NCI-H1048 (cell line): ENCODE measurements around the gene CHD3.

Experiments used
- DNase-seq: peaks from one replicate; lab custom pipeline; 2025; lab: John Stamatoyannopoulos, UW

CHD3 gene

DNA sequence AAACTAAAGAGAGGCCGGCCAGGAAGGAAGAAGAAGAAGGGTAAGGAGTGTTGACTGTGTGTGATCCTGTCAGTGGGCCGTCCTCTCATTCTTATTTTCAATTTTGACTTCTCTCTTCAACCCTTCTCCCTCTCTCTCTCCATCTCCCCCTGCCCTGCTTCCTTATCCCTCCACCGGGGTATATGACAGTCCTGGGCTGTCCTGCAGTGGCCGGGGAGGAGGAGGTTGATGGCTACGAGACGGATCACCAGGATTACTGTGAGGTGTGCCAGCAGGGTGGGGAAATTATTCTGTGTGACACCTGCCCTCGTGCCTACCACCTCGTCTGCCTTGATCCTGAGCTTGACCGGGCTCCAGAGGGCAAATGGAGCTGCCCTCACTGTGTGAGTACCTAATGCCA lies 5.6 kb downstream of the CHD3 start:
- no peak for DNase-seq

DNA sequence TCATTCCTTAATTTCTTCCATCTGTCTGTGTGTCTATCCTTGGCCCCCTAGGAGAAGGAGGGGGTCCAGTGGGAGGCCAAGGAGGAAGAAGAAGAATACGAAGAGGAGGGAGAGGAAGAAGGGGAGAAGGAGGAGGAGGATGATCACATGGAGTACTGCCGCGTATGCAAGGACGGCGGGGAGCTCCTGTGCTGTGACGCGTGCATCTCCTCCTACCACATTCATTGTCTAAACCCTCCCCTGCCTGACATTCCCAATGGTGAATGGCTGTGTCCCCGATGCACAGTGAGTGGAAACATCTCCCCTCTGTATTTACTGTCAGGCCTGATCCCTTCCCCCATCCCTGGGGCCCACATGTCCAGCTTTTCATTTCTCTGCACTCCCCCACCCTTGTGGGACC lies 6.3 kb downstream of the CHD3 start:
- DNase-seq: no peak

DNA sequence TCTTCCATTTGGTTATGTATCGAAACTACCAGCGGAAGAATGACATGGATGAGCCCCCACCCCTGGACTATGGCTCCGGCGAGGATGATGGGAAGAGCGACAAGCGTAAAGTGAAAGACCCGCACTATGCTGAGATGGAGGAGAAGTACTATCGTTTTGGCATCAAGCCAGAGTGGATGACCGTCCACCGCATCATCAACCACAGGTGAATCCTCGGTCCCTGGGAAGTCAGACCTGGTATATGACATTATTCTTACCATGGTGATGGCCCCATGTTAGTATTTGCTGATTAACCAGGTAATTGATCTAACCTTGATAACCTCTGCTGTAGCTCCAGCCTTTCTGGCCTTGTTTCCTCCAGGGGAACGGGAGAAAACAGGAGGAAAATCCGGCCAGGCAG lies 8.5 kb downstream of the CHD3 start:
- no peak for DNase-seq

DNA sequence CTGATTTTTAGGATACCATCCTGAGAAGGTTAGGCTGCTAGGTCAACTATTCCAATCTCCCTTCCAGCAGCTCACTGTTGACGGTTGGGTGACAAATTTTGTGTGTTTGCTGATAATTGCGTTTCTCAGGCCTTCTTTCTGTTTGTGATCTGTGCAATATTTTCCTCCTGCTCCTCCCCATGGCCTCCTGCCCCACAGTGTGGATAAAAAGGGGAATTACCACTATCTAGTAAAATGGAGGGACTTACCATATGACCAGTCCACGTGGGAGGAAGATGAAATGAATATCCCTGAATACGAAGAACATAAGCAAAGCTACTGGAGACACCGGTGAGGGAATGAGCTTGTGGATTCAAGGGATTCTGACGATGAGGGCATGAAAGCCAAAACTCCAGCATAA lies 9.2 kb downstream of the CHD3 start:
- DNase-seq: no peak

DNA sequence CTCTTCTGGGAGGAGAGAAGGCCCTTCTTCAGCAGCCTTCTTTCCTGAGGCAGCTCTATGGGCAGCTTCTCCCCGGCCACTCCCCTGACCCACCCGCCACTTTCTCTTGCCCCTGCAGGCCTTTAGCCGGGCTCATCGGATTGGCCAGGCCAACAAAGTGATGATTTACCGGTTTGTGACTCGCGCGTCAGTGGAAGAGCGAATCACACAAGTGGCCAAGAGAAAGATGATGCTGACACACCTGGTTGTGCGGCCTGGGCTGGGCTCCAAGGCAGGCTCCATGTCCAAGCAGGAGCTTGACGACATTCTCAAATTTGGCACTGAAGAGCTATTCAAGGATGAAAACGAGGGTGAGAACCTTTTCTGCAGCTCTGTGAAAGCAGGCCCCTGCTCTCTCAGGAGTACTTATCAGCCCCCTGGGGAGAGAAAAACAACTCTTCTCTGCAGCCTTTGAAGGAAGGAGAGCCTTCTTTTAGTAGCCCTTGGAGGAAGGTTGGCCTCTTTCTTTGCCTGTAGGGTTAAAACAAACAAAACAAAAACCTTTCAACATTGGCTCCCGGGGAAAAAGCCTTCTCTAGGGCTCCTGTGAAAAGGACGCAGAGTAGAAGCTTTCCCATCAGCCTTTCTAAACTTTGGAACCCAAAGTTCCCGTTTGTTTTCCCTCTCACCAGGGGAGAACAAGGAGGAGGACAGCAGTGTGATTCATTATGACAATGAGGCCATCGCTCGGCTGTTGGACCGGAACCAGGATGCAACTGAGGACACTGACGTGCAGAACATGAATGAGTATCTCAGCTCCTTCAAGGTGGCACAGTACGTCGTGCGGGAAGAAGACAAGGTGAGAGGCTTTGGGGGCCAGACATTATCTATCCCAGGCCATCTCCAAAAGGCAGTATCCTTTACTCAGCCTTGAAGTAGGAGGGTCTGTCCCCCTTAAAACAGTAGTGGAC lies 14.8 kb downstream of the CHD3 start:
- no peak for DNase-seq

DNA sequence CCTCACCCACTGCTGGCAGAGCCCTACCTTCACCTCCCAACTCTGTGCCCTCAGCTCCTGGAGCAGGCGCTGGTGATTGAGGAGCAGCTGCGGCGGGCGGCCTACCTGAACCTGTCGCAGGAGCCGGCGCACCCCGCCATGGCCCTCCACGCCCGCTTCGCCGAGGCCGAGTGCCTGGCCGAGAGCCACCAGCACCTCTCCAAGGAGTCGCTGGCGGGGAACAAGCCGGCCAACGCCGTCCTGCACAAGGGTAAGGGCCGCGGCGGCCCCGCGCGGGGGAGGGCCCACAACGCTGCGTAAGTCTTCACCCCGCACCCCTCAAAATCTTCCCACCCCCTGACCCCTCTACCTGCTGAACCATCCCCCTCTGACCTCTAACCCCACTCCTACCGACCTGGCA lies 20.5 kb downstream of the CHD3 start:
- DNase-seq: no peak

DNA sequence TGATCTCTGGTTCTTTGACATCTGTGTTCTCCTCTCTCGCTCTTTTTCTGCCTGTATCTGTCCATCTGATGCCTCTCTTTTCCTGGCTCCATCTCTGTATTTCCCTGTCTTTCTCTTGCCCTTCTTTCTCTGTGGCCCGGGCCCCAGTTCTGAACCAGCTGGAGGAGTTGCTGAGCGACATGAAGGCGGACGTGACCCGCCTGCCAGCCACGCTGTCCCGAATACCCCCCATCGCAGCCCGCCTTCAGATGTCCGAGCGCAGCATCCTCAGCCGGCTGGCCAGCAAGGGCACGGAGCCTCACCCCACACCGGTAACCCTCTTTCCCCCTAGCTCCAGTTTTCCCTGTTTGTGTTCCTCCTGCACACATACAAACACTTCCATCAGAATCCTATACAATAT lies 21.7 kb downstream of the CHD3 start:
- no peak for DNase-seq

DNA sequence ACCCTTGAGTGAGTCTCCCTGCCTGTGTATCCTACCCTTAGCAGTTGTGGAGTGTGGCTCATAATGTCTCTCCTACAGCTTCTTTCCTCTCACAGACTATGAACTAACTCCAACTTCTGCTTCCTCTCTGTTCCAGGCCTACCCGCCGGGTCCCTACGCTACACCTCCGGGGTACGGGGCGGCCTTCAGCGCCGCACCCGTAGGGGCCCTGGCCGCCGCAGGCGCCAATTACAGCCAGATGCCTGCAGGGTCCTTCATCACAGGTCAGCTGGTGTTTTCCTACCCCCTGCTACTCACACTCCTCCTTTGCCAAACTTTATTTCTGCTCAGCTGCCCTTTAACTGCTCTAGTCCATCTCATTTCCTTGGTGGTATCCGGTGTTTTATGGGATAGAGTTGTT lies 22.1 kb downstream of the CHD3 start:
- no peak for DNase-seq

DNA sequence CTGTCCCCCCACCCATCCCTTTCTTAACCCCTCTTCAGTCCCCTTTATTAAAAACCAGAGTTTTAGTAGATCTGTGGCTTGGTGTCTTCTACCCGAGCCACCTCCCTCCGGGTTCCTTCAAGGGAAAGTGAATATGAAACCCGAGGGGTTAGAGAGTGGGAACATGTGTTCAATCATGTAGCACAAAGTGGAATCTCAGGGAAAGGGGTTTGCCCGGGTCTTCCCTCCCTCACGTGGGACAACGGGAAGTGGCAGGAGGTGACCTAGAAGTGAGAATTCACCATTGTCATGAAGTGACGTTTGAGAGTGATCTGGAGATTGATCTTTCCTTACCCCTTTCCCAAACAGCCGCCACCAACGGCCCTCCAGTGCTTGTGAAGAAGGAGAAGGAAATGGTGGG lies 22.5 kb downstream of the CHD3 start:
- no peak for DNase-seq

DNA sequence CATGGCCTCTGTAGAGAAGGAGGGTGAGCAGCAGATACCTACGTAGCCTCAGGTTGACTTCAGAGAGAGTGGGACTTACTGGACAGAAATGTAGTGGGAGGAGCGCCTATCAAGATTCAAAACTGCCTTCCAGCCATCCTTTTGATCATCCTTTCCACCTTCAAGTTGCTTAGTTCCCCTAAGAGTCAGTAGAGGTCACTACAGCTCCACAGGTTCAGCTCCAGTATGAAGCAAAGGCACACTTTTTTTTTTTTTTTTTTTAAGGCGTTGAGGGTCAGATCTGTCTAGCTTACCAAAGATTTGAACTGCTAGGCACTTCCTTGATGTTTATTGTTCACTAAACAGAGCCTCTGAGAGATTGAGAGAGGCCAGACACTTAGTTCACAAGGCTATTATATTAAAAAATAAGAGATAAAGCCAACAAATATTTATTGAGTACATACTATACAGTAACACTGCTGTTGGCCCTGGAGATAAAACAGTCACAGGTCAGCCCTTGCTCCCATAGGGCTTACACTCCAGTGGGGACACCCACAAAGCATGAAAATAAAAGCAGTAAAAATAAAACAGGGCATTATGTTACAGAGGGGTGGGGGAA lies 24.4 kb downstream of the CHD3 start:
- no peak for DNase-seq

DNA sequence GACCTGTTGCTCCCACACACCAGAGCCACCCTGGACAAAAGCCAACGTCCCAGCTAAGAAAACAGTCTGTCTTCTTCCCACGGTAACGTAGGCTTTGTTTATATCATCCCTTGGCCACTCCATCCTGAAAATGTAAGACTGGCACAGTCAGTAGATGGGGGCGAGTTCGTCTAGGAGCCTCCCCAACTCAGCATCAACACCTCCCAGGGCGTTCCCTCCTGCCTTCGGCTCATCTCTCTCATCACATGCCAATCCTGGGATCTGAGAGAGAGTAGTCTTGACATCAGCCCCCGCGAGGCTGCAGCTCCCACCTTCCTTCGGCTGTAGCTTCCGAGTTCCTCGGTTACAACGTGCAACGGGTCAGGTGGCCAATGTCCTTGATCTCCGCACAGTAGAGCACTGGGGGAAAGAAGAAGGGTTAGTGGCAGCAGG lies 26.6 kb downstream of the CHD3 start:
- DNase-seq: no peak

DNA sequence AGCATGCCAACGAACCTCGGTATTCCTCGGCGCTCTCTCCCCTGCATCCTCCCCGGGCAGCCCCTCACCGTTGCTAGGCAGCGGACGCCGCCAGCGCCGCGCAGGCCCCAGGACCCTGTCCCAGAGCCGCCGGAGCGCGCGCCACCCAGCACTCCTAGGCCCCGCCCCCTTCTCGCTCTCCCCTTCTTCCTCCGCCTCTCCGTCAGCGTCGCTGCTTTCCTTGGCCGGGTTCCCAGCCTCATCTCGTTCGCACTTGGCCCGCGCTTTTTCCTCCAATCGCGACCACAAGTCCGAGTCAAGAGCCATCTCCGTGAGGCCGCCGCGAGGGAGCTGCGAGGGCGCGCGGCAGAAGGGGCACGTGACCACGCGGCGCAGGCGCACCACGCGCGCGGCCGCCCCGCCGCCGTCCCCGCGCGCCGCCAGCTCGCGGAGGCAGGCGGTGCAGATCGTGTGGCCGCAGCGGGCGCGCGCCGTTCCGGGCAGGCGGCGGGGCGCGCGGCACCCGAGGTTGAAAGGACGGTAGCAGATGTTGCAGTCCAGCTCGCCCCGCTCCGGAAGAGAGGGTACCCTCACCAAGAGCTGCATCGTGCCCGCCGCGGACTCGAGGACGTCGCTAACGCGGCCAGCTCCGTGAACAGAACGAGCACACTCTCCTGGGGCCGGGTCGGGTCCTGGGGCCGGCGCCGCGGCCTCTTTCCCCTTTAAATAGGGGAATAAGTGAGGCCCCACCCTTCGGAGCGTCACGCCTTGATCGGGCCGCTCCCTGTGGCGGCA lies 27.2 kb downstream of the CHD3 start, which contains the start of gene RNF227:
TSS of gene RNF227 (minus strand) at position 679 of the 774 bp plus-strand sequence. CDS start at position 585, 94 bp downstream.
- DNase-seq: peak; percentile 89

DNA sequence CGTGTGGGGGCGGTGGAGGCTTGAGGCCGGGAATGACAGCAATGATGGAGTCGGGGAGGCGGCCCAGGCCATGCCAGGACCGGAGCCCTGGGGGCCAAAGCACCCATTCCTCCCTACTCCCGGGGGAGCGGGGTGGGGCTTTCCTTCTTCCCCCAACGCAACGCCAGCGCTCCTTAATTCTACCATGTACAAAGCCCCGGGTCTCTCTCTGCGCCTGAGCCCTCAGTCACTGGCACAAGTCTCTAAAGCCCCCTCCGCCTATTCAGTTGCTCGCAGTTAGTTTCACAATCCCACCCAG lies 27.7 kb downstream of the CHD3 start:
- DNase-seq: no peak

DNA sequence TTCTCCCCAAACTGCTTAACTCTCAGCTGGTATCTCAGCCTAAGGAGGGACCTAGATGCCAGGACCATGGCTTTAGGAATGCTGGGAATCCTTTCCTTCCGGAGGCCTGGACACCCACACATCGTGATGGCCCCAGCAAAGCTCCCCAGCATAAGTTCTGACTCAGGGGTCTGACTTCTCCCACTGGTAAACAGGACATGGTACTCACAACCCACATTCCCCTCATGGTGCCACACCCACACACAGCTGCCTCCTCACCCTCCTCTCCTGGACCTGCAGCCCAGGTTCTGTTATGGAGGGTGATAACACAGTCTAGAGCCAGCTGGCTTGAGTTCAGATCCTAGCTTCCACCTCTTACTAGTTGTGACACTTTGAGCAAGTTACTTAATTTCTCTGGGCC lies 28.2 kb downstream of the CHD3 start:
- no peak for DNase-seq

DNA sequence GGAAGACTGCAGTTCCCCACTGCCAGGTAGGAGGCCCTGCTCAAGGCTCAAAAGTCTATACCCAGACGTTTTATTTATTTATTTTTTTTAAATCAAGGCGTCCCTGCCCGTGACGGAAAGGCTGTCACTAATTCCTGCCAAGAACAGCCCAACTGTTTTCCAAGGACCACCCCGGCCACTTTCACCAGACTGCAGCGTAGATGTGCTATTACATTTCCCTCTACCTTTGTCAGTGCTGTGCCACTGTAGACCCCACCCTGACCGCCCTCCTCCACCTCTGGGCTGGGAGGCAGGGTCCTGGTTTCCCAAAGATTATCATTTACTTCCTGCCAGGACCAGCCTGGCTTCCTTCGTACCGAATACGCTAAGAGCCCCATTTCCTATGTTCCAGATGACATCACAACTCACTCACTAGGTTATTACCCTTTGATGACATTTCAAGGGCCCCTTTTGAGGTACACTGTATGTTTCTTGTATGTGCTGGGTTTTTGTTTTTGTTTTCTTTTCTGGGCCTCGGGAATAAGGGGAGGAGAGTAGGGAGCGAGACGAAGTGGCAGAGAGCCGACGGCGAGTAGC lies 33.8 kb downstream of the CHD3 start:
- DNase-seq: no peak

DNA sequence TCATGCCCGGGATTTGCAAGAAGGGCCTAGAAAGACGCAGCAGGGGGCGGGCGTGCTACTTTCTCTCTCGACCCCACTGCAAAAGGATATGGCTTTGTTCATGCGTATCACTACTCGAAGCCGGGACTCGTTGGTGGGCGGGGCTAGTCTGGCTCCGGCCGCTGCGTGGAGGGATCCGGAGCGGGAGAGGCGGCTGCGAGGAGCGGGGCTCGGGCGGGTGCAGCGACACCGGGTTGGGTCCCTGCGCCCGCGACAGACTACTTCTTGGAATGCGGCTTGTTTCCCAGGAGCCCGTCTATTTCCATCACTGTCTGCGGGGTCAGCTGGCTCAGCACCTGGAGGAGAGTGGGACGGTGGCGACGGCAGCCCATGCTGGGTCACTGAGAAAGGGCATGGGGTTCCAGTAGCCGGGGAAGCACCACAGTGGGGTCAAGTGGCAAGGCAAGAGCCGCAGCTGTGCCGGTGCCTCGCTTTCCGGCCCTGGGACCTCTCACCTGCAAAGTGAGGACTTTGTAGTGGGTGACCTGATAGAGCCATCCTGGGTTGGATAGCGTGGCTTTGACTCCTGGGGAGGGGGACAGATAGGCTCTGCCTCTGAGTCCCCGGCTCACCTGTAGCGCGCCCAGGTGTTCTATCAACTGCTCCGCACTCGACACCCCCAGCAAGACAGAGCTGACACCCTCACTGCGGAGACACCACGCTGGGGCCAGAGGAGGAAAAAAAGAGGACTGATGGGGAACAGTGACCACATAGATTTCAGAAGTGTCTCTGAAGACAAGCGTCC lies 34.4 kb downstream of the CHD3 start:
- DNase-seq: no peak

DNA sequence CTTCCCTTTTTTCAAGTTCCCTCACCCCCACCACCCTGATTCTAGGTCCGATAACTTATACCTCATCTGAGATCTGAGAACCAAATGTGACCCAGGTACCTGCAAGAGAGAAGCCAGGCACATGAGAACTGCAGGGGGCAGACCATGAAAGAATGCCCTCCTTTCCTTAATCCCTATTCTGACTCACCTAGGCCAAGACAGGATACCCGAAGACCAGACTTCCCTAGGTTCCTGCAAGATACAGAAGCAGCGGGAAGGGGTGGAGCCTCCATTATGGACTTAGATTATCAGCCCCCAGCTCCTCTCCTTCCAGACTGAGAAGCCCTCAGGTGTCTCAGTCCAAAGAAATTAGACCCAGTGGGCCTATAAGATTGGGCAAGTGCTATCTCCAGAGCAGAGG lies 39.0 kb downstream of the CHD3 start:
- DNase-seq: no peak

DNA sequence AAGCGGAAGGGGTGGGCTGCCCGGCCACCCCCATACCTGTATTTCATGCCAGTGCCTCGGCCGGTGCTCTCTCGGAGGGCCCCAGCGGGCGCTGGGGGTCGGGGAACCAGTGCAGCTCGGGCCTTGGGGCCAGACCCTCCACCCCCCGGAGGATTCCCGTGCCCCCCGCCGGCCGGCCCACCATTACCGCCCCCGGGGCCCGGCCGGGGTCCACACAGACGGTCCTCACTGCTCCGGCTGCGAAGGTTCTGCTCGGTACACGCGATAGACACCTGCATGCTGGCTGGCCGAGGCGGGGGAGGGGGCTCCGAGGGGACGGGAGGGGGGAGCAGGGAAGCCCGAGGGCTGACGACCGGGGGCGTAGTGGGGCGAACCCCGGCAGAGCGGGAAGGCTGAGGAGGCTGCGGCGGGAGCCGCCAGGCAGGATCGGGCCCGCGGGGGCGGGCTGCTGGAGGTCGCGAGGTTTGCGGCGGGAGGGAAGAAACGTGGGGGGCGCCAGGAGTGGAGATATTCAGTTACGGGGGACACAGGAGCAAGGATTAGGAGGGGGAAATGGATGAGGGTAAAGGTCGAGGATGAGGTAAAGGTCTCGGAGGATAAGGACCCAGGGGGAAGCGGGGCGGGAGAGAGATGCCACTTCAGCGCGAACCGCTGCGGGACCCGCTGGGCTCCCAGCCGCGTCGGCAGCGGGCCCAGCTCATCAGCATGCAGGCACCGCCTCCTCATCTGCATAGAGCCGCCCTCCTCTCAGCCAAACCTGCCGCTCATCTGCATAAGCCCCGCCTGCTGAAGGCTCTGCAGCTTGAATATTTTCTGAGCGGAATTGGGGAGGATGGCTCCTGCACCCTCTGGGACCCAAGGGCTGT lies 40.8 kb downstream of the CHD3 start, which contains the start of gene KCNAB3:
TSS of gene KCNAB3 (minus strand) at position 699 of the 866 bp plus-strand sequence. CDS start at position 278, 421 bp downstream.
- peak; percentile 61 for DNase-seq

DNA sequence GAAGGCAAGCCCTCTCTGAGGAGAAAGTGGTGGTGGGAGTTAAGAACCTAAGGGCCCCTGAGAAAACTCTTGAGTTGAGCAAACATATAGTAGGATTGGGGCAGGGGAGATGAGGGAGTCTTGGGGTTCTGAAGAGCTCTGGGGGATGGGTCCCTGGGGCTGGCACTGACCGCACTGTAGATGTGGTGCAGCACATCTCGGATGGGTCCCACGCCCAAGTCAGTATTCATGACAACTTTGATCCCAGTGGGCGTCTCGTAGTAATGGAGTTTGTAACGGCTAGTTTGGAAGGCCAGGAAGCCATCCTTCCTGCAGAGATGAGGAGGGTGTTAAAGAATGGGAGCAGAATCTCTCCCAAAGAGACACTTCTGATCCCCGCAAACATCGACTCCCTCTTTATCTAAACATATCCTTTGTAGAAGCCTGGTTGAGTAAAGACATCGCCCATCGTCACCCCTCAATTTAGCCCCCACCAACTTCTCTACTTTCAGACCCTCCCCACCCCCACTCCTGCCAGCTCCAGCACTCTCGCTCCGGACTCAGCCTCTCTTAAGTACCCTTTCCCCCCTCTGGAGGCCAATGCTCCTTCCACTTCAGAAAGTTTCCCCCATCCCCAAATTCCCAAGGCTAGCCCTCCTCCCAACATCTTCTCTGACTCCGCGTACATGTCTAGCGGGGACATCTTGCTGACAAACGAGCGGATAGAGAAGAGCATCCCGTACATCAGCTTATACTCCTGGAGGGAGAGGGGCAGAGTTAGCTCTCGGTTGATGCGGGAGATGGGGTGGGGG lies 42.4 kb downstream of the CHD3 start:
- no peak for DNase-seq
